ENCODE data around the gene TAF3.

The TAF3 gene

GRCh38 chr10:7819121-7819460, 786 bp downstream of the TAF3 start:
- Histone ChIP-seq H3K27me3 (ENCODE audit: insufficient read depth, low read length) (peaks cover 3% of the 10 kb centered on the region), H3K4me1 (ENCODE audit: control insufficient read depth in 1 of 2, insufficient read depth in 2 of 2, low read length in 2 of 2) (peaks cover 0 to 5% of the 10 kb centered on the region in 2 experiments), H2BK12ac (ENCODE audit: low read length) (no peak overlapping the region), H2AFZ (ENCODE audit: insufficient read depth, low read length, poor library complexity) (peak overlapping the region; percentile 92), H3K79me1 (ENCODE audit: low read length) (peaks cover 3% of the 10 kb centered on the region), H3K4ac (ENCODE audit: low read depth, low read length) (peak overlapping the region; percentile 47), H4K8ac (ENCODE audit: low read depth, low read length) (peak overlapping the region; percentile 92), H3K14ac (ENCODE audit: low read length) (no peak overlapping the region), H2BK120ac (ENCODE audit: insufficient read depth, low read length, poor library complexity) (no peak overlapping the region), H3K23ac (ENCODE audit: low read length) (peak overlapping the region; percentile 97), H2BK5ac (ENCODE audit: low read depth, low read length, poor library complexity) (no peak overlapping the region), H2AK5ac (ENCODE audit: low read length) (no peak overlapping the region), H3K4me2 (ENCODE audit: low read length) (peak overlapping the region; percentile 100), H3K36me3 (ENCODE audit: control insufficient read depth in 1 of 2, insufficient read depth in 2 of 2, low read length in 2 of 2) (peaks cover 0 to 2% of the 10 kb centered on the region in 2 experiments), H3K4me3 (ENCODE audit: low read depth, low read length) (peak overlapping the region; percentile 99), H3K79me2 (ENCODE audit: control insufficient read depth, insufficient read depth, low read length, poor library complexity) (peaks cover 7% of the 10 kb centered on the region), H3K9ac (ENCODE audit: low read length) (peak overlapping the region; percentile 92), H4K12ac (ENCODE audit: low read depth, low read length) (peak overlapping the region; percentile 70), H3K18ac (ENCODE audit: low read length) (peak overlapping the region; percentile 91), H3K9me3 (ENCODE audit: insufficient read depth, low read depth, low read length) (no peaks in the 10 kb centered on the region), H3K27ac (ENCODE audit: low read depth, low read length) (no peak overlapping the region), H4K91ac (ENCODE audit: low read depth, low read length) (no peak overlapping the region)
- no CpG with 5 or more reads among the region's 17 CpGs for WGBS (ENCODE audit: extremely low coverage, insufficient coverage, insufficient read length)
- peak; percentile 38 to 65 for DNase-seq

DNA sequence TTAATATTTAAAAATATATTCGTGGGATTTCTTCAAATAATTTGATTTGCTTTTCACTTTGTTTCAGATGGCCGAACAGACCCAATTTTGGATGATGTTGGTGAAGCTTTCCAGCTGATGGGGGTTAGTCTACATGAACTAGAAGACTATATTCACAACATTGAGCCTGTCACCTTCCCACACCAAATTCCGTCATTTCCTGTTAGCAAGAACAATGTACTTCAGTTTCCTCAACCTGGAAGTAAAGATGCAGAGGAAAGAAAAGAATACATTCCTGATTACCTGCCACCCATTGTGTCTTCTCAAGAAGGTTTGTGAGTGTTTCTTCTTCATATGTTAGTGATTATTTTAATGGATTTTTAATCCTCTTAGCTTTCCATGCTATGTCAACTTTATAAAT, 5.9 kb downstream of the TAF3 start:
- Histone ChIP-seq H3K4ac (ENCODE audit: low read depth, low read length) (no peak overlapping the region), H3K79me2 (ENCODE audit: control insufficient read depth, insufficient read depth, low read length, poor library complexity) (peaks cover 2% of the 10 kb centered on the region), H2AFZ (ENCODE audit: insufficient read depth, low read length, poor library complexity) (no peak overlapping the region), H2BK12ac (ENCODE audit: low read length) (no peak overlapping the region), H3K27me3 (ENCODE audit: insufficient read depth, low read length) (no peaks in the 10 kb centered on the region), H3K23ac (ENCODE audit: low read length) (no peak overlapping the region), H4K8ac (ENCODE audit: low read depth, low read length) (no peak overlapping the region), H3K14ac (ENCODE audit: low read length) (no peak overlapping the region), H4K91ac (ENCODE audit: low read depth, low read length) (no peak overlapping the region), H3K4me2 (ENCODE audit: low read length) (no peak overlapping the region), H2AK5ac (ENCODE audit: low read length) (no peak overlapping the region), H4K12ac (ENCODE audit: low read depth, low read length) (no peak overlapping the region), H3K79me1 (ENCODE audit: low read length) (no peaks in the 10 kb centered on the region), H3K27ac (ENCODE audit: low read depth, low read length) (no peak overlapping the region), H3K18ac (ENCODE audit: low read length) (no peak overlapping the region), H3K36me3 (ENCODE audit: control insufficient read depth in 1 of 2, insufficient read depth in 2 of 2, low read length in 2 of 2) (peaks cover 0 to 5% of the 10 kb centered on the region in 2 experiments), H3K9me3 (ENCODE audit: insufficient read depth, low read depth, low read length) (no peaks in the 10 kb centered on the region), H3K9ac (ENCODE audit: low read length) (no peak overlapping the region), H2BK5ac (ENCODE audit: low read depth, low read length, poor library complexity) (no peak overlapping the region), H3K4me3 (ENCODE audit: low read depth, low read length) (no peak overlapping the region), H3K4me1 (ENCODE audit: control insufficient read depth in 1 of 2, insufficient read depth in 2 of 2, low read length in 2 of 2) (peaks cover 0 to 2% of the 10 kb centered on the region in 2 experiments), H2BK120ac (ENCODE audit: insufficient read depth, low read length, poor library complexity) (no peak overlapping the region)
- DNase-seq: no peak
- WGBS (ENCODE audit: extremely low coverage, insufficient coverage, insufficient read length): no CpG with 5 or more reads among the region's 3 CpGs

DNA sequence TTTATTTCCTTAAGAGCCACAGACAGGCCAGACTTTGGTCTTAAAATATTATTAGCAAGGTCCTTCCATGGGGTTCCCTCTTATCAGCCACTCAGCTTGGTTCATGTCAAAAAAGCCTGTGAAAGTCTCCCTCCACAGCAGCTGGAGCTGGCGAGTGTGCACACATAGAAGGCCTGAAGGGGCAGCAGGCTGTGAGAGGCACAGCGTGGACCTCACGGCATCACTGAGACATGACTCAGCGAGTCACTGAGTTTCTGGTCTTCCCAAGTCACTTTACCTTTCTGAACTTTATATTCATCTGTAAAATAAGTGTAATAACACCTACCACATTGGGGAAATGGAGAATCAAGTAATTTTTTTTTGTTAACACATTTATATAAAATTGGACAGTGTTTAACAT, 8.7 kb downstream of the TAF3 start:
- H4K8ac ChIP-seq (ENCODE audit: low read depth, low read length): no peak overlapping the region
- no peaks in the 10 kb centered on the region for H3K9me3 ChIP-seq (ENCODE audit: insufficient read depth, low read depth, low read length)
- H3K14ac ChIP-seq (ENCODE audit: low read length): no peak overlapping the region
- peaks cover 2% of the 10 kb centered on the region for H3K79me2 ChIP-seq (ENCODE audit: control insufficient read depth, insufficient read depth, low read length, poor library complexity)
- no peak overlapping the region for H3K18ac ChIP-seq (ENCODE audit: low read length)
- DNase-seq: peak in 1 of 2 donors; percentile 41
- no peaks in the 10 kb centered on the region for H3K27me3 ChIP-seq (ENCODE audit: insufficient read depth, low read length)
- no peak overlapping the region for H2AFZ ChIP-seq (ENCODE audit: insufficient read depth, low read length, poor library complexity)
- H3K36me3 ChIP-seq (ENCODE audit: control insufficient read depth in 1 of 2, insufficient read depth in 2 of 2, low read length in 2 of 2): peaks cover 0 to 3% of the 10 kb centered on the region in 2 experiments
- H3K4me1 ChIP-seq (ENCODE audit: control insufficient read depth in 1 of 2, insufficient read depth in 2 of 2, low read length in 2 of 2): no peaks in the 10 kb centered on the region
- no peak overlapping the region for H3K9ac ChIP-seq (ENCODE audit: low read length)
- H2BK12ac ChIP-seq (ENCODE audit: low read length): no peak overlapping the region
- H3K4me3 ChIP-seq (ENCODE audit: low read depth, low read length): no peak overlapping the region
- H2BK5ac ChIP-seq (ENCODE audit: low read depth, low read length, poor library complexity): no peak overlapping the region
- H2BK120ac ChIP-seq (ENCODE audit: insufficient read depth, low read length, poor library complexity): no peak overlapping the region
- H2AK5ac ChIP-seq (ENCODE audit: low read length): no peak overlapping the region
- H3K27ac ChIP-seq (ENCODE audit: low read depth, low read length): no peak overlapping the region
- H3K4ac ChIP-seq (ENCODE audit: low read depth, low read length): no peak overlapping the region
- H4K91ac ChIP-seq (ENCODE audit: low read depth, low read length): no peak overlapping the region
- H3K23ac ChIP-seq (ENCODE audit: low read length): no peak overlapping the region
- no peaks in the 10 kb centered on the region for H3K79me1 ChIP-seq (ENCODE audit: low read length)
- no peak overlapping the region for H3K4me2 ChIP-seq (ENCODE audit: low read length)
- H4K12ac ChIP-seq (ENCODE audit: low read depth, low read length): no peak overlapping the region
- no CpG with 5 or more reads among the region's 4 CpGs for WGBS (ENCODE audit: extremely low coverage, insufficient coverage, insufficient read length)

DNA sequence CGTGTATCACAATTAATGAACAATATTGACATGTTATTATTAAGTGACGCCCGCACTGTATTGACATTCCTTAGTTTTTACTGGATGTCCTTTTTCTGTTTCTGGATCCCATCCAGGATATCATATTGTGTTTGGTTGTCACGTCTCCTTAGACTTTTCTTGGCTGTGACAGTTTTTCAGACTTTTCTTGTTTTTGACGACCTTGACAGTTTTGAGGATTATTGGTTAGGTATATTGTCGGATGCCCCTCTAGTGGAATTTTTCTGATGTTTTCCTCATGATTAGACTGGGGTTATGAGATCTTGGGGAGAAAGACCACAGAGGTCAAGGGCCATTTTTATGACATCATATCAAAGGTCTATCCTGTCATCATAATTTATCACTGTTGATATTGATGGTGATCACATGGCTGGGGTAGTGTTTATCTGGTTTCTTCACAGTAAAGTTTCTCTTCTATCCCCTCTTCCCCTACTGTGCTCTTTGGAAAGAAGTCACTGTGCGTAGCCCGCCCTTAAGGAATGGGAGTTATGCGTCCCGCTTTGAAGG, 11.1 kb downstream of the TAF3 start:
- H3K27ac ChIP-seq (ENCODE audit: low read depth, low read length): no peak overlapping the region
- H2BK12ac ChIP-seq (ENCODE audit: low read length): no peak overlapping the region
- no peak overlapping the region for H3K18ac ChIP-seq (ENCODE audit: low read length)
- no peak overlapping the region for H3K14ac ChIP-seq (ENCODE audit: low read length)
- H2BK5ac ChIP-seq (ENCODE audit: low read depth, low read length, poor library complexity): no peak overlapping the region
- no CpG with 5 or more reads among the region's 10 CpGs for WGBS (ENCODE audit: extremely low coverage, insufficient coverage, insufficient read length)
- no peak overlapping the region for H4K12ac ChIP-seq (ENCODE audit: low read depth, low read length)
- peaks cover 1% of the 10 kb centered on the region for H3K9me3 ChIP-seq (ENCODE audit: insufficient read depth, low read depth, low read length)
- no peak overlapping the region for H3K4me2 ChIP-seq (ENCODE audit: low read length)
- H3K4me1 ChIP-seq (ENCODE audit: control insufficient read depth in 1 of 2, insufficient read depth in 2 of 2, low read length in 2 of 2): no peaks in the 10 kb centered on the region
- no peak overlapping the region for H2AK5ac ChIP-seq (ENCODE audit: low read length)
- H3K36me3 ChIP-seq (ENCODE audit: control insufficient read depth in 1 of 2, insufficient read depth in 2 of 2, low read length in 2 of 2): peaks cover 3 to 4% of the 10 kb centered on the region in 2 experiments
- no peak overlapping the region for H4K8ac ChIP-seq (ENCODE audit: low read depth, low read length)
- H3K79me1 ChIP-seq (ENCODE audit: low read length): no peaks in the 10 kb centered on the region
- H2BK120ac ChIP-seq (ENCODE audit: insufficient read depth, low read length, poor library complexity): no peak overlapping the region
- H3K27me3 ChIP-seq (ENCODE audit: insufficient read depth, low read length): no peaks in the 10 kb centered on the region
- H3K4me3 ChIP-seq (ENCODE audit: low read depth, low read length): no peak overlapping the region
- DNase-seq: no peak
- no peak overlapping the region for H2AFZ ChIP-seq (ENCODE audit: insufficient read depth, low read length, poor library complexity)
- no peak overlapping the region for H3K4ac ChIP-seq (ENCODE audit: low read depth, low read length)
- peaks cover 2% of the 10 kb centered on the region for H3K79me2 ChIP-seq (ENCODE audit: control insufficient read depth, insufficient read depth, low read length, poor library complexity)
- H3K23ac ChIP-seq (ENCODE audit: low read length): no peak overlapping the region
- no peak overlapping the region for H4K91ac ChIP-seq (ENCODE audit: low read depth, low read length)
- H3K9ac ChIP-seq (ENCODE audit: low read length): no peak overlapping the region
